Neural crest cell (in vitro differentiated cells): ENCODE measurements around the gene C2orf42. TPM values are rescaled to one million over a fixed set of nuclear protein-coding genes. Genes with fewer than 3 reads are reported as not detected.

ENCODE experiments used
- DNase-seq: peaks from one replicate; pipeline ENCODE4 v3.0.0; 2021; ENCODE audit warnings: low read depth, mixed read lengths, low spot score
- H3K27ac Mint-ChIP-seq: one replicate; pipeline ENCODE4 v1.8.0; 2021; ENCODE audit warnings: mild to moderate bottlenecking, mixed read lengths; ENCODE audit not compliant: unreplicated experiment
- H3K27me3 Mint-ChIP-seq: 2 replicates; pipeline ENCODE4 v1.8.0; 2021; ENCODE audit warnings: low read depth, mild to moderate bottlenecking, mixed read lengths
- H3K36me3 Mint-ChIP-seq: 2 replicates; pipeline ENCODE4 v1.8.0; 2021; ENCODE audit warnings: low read depth, mild to moderate bottlenecking, mixed read lengths
- H3K4me1 Mint-ChIP-seq: 2 replicates; pipeline ENCODE4 v1.8.0; 2021; ENCODE audit warnings: mixed read lengths
- H3K4me3 Mint-ChIP-seq: one replicate; pipeline ENCODE4 v1.8.0; 2021; ENCODE audit warnings: mild to moderate bottlenecking, mixed read lengths
- H3K9me3 Mint-ChIP-seq: 2 replicates; pipeline ENCODE4 v1.8.0; 2021; ENCODE audit warnings: mixed read lengths
- total RNA-seq: library from RNA; stranded (reverse); gene quantifications from 2 replicates; pipeline ENCODE4 v1.2.1, GENCODE V29; 2021
- TF ChIP-seq, protein P1 (sequence below): fragments of 200-600 bp; sonication (generic); conservative IDR thresholded peaks from 2 replicates; pipeline ENCODE4 v1.5.0; 2021; ENCODE audit warnings: antibody characterized with exemption, mild to moderate bottlenecking

The C2orf42 gene
- total RNA-seq, 1 donor from 2014 or later = 19.5 TPM

GRCh38 chr2:70124983-70125480 lies 65.8 kb downstream of the C2orf42 start:
- Mint-ChIP-seq H3K4me1 (peaks cover 45% of the 10 kb centered on the region), H3K4me3 (peak overlapping the region; percentile 93), H3K9me3 (no peaks in the 10 kb centered on the region), H3K27me3 (peaks cover 2% of the 10 kb centered on the region), H3K36me3 (no peaks in the 10 kb centered on the region), H3K27ac (peak overlapping the region; percentile 100)
- TF ChIP-seq, protein P1, sequence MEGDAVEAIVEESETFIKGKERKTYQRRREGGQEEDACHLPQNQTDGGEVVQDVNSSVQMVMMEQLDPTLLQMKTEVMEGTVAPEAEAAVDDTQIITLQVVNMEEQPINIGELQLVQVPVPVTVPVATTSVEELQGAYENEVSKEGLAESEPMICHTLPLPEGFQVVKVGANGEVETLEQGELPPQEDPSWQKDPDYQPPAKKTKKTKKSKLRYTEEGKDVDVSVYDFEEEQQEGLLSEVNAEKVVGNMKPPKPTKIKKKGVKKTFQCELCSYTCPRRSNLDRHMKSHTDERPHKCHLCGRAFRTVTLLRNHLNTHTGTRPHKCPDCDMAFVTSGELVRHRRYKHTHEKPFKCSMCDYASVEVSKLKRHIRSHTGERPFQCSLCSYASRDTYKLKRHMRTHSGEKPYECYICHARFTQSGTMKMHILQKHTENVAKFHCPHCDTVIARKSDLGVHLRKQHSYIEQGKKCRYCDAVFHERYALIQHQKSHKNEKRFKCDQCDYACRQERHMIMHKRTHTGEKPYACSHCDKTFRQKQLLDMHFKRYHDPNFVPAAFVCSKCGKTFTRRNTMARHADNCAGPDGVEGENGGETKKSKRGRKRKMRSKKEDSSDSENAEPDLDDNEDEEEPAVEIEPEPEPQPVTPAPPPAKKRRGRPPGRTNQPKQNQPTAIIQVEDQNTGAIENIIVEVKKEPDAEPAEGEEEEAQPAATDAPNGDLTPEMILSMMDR = peak; percentile 23
- peak; percentile 60 for DNase-seq

GRCh38 chr2:70123829-70124116 lies 67.0 kb downstream of the C2orf42 start:
- no peaks in the 10 kb centered on the region for H3K36me3 Mint-ChIP-seq
- peaks cover 53% of the 10 kb centered on the region for H3K4me1 Mint-ChIP-seq
- no peak for DNase-seq
- peaks cover 2% of the 10 kb centered on the region for H3K27me3 Mint-ChIP-seq
- peak overlapping the region; percentile 100 for H3K27ac Mint-ChIP-seq
- TF ChIP-seq, protein P1 = peak; percentile 6
- no peaks in the 10 kb centered on the region for H3K9me3 Mint-ChIP-seq
- H3K4me3 Mint-ChIP-seq = peak overlapping the region; percentile 93

DNA sequence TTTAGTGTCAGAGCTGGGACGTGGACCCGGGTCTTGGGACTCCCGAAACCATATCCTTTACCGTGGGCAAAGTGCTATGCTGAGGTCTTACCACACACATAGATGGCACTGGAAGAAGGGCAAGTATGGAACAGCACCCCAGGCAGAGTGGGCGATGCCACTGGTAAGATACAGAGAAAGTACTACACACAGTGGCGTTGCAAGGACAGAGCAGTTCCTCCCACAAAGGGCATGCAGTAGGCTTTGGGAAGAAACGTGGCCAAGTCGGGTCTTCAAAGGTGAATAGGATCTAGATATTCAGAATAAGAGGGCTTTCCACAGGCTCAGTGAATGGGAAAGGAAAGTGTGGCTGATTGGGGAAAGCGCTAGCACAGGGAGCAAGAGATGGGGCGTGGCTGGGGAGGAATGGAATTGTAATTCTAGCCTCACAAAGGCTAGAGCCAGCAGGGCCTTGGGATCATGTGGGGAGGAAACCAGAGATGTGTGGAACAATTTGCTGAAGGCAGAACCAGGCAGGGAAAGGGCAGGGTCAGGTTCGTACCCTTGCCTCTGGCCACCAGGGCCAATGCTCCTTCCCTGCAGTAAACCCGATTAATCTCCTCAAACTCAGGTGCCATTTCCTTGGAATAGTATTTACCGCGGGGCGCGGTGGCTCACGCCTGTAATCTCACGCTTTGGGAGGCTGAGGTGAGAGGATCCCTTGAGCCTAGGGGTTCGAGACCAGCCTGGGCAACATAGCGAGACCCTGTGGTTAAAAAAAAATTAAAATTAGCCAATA lies 67.6 kb downstream of the C2orf42 start:
- H3K27me3 Mint-ChIP-seq = peaks cover 2% of the 10 kb centered on the region
- peak; percentile 46 for DNase-seq
- TF ChIP-seq, protein P1 = peak; percentile 5
- H3K4me1 Mint-ChIP-seq = peaks cover 56% of the 10 kb centered on the region
- H3K27ac Mint-ChIP-seq = peak overlapping the region; percentile 100
- H3K36me3 Mint-ChIP-seq = no peaks in the 10 kb centered on the region
- peak overlapping the region; percentile 93 for H3K4me3 Mint-ChIP-seq
- no peaks in the 10 kb centered on the region for H3K9me3 Mint-ChIP-seq

DNA sequence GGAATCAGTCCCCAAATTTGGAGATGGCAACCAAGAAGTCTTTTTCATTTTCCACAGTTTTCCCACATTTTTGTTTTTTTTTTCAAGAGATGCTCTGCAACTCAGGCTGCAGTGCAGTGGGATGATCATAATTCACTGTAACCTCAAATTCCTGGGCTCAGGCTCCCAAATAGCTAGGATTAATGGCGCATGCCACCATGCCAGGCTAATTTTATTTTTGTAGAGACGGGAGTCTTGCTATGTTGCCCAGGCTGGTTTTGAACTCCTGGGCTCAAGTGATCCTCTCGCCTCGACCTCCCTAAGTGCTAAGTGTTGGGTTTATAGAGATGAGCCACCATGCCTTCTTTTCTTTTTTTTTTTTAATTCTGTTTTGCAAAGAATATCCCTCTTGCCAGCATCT lies 68.3 kb downstream of the C2orf42 start:
- Mint-ChIP-seq H3K9me3 (no peaks in the 10 kb centered on the region), H3K4me1 (peaks cover 63% of the 10 kb centered on the region), H3K27ac (no peak overlapping the region), H3K4me3 (peak overlapping the region; percentile 93), H3K36me3 (no peaks in the 10 kb centered on the region), H3K27me3 (peaks cover 2% of the 10 kb centered on the region)
- no peak for DNase-seq
- TF ChIP-seq, protein P1 = no peak

DNA sequence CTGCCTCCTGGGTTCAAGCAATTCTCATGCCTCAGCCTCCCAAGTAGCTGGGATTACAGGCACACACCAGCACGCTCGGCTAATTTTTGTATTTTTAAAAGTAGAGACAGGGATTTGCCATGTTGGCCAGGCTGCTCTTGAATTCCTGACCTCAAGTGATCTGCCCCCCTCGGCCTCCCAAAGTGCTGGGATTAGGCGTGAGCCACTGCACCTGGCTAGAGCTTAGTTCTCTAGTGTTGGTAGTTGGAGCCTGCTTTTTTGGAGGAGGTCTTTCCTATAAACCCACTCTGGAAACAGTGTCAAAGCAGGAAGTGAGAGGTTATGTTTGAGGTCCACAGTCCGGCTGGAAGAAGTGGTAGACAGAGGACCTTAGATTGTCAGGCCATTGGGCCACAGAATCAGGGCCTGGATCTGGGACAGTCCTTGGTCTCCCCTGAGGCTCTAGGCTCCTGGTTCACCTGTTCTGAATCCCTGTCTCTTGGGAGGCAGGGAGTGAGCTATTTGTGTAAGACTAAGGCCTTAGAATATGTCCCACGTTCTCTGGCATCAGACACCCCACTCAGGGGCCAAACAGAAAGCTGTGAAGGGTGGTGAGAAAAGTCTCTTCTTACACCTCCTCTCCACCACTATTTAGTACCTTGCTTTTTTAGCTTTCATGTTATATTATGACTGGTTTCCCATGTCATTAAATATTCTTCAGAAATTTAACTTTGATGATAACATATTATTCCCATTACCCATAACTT lies 69.0 kb downstream of the C2orf42 start:
- H3K36me3 Mint-ChIP-seq = no peaks in the 10 kb centered on the region
- H3K9me3 Mint-ChIP-seq = no peaks in the 10 kb centered on the region
- TF ChIP-seq, protein P1 = no peak
- DNase-seq = no peak
- H3K27ac Mint-ChIP-seq = peak overlapping the region; percentile 57
- peaks cover 70% of the 10 kb centered on the region for H3K4me1 Mint-ChIP-seq
- H3K4me3 Mint-ChIP-seq = peak overlapping the region; percentile 49
- peaks cover 2% of the 10 kb centered on the region for H3K27me3 Mint-ChIP-seq
